ENCODE data around the gene PROSER3.
"Not testable (repeated sequence)": the region's sequence is repeated elsewhere in the genome, so short reads cannot be mapped to it uniquely, and the experiment has no call there.

The PROSER3 gene

GRCh38 chr19:35722897-35723296 lies 35.1 kb upstream of the PROSER3 start:
- no peak for DNase-seq

GRCh38 chr19:35723671-35724070 lies 34.3 kb upstream of the PROSER3 start:
- no peak for DNase-seq

GRCh38 chr19:35724132-35724531 lies 33.8 kb upstream of the PROSER3 start:
- not testable (repeated sequence) for DNase-seq

- DNase-seq: no peak
Observed at GRCh38 chr19:35724560-35724959, 33.4 kb upstream of the PROSER3 start.

GRCh38 chr19:35725216-35725861 lies 32.6 kb upstream of the PROSER3 start:
- no peak for DNase-seq

GRCh38 chr19:35727053-35727955 lies 30.7 kb upstream of the PROSER3 start:
- DNase-seq: no peak

- no peak for DNase-seq
Observed at GRCh38 chr19:35727956-35728706, 29.8 kb upstream of the PROSER3 start.

- no peak for DNase-seq
Observed at GRCh38 chr19:35729021-35729420, 29.0 kb upstream of the PROSER3 start.

- no peak for DNase-seq
Observed at GRCh38 chr19:35729763-35730162, 28.2 kb upstream of the PROSER3 start.

GRCh38 chr19:35730326-35730725 lies 27.6 kb upstream of the PROSER3 start:
- DNase-seq: no peak

- no peak for DNase-seq
Observed at GRCh38 chr19:35731353-35731752, 26.6 kb upstream of the PROSER3 start.

GRCh38 chr19:35731779-35732405 lies 26.1 kb upstream of the PROSER3 start:
- no peak for DNase-seq

GRCh38 chr19:35732540-35733179 lies 25.3 kb upstream of the PROSER3 start:
- no peak for DNase-seq

- DNase-seq: no peak
Observed at GRCh38 chr19:35733180-35734125, 24.5 kb upstream of the PROSER3 start.

GRCh38 chr19:35734273-35734672 lies 23.7 kb upstream of the PROSER3 start:
- no peak for DNase-seq

GRCh38 chr19:35734889-35735288 lies 23.1 kb upstream of the PROSER3 start:
- no peak for DNase-seq

GRCh38 chr19:35736913-35737886 lies 20.8 kb upstream of the PROSER3 start:
- no peak for DNase-seq

GRCh38 chr19:35738021-35738886 lies 19.7 kb upstream of the PROSER3 start:
- no peak for DNase-seq

GRCh38 chr19:35738887-35739229 lies 19.1 kb upstream of the PROSER3 start:
- no peak for DNase-seq

Measured in HCEC 1CT (cell line).